ENCODE data around the gene TIAL1. TPM values are rescaled to one million over a fixed set of nuclear protein-coding genes. Genes with fewer than 3 reads are reported as not detected.

Gene TIAL1
- total RNA-seq, 2 donors from 2014 or later = 68.7 to 74.3 TPM

DNA sequence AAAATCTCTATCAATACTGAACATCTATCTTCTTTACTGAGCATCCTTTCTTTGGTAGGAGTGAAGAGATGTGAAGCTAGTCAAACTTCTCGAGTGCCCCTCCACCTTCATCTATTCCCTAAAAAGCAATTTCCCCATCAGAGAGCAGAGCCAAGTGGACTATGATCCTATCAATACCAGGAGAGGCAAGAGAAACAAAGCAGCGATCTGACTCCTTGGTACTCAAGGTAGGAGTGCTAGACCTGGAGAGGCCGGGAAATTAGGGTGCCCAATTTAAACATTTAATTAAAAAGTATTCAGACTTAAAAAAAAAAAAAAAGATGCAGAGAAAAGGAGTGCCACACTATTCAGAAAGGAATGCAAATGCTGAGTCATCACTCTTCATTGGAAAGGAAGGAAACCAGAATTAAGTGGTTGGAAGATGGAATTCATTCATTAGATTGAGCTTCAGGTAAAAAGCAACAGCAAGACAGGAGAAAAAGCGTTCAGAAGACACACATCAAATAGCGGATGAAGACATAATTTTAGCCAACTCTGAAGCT, 1.6 kb downstream of the TIAL1 start:
- H3K9me3 ChIP-seq = no peaks in the 10 kb centered on the region
- intact Hi-C loops (cut with DNase I) = loop anchor here (5.0 kb wide), 2 partner anchors 57 to 277 kb away; partner anchors contain the start of genes BAG3 and MCMBP
- peaks cover 7% of the 10 kb centered on the region for H3K4me1 ChIP-seq (replicated peaks)
- H3K27me3 ChIP-seq (replicated peaks; ENCODE audit: insufficient read depth) = no peaks in the 10 kb centered on the region
- H3K36me3 ChIP-seq = no peaks in the 10 kb centered on the region
- DNase-seq (ENCODE audit: low spot score) = no peak
- TF ChIP-seq, protein P1, sequence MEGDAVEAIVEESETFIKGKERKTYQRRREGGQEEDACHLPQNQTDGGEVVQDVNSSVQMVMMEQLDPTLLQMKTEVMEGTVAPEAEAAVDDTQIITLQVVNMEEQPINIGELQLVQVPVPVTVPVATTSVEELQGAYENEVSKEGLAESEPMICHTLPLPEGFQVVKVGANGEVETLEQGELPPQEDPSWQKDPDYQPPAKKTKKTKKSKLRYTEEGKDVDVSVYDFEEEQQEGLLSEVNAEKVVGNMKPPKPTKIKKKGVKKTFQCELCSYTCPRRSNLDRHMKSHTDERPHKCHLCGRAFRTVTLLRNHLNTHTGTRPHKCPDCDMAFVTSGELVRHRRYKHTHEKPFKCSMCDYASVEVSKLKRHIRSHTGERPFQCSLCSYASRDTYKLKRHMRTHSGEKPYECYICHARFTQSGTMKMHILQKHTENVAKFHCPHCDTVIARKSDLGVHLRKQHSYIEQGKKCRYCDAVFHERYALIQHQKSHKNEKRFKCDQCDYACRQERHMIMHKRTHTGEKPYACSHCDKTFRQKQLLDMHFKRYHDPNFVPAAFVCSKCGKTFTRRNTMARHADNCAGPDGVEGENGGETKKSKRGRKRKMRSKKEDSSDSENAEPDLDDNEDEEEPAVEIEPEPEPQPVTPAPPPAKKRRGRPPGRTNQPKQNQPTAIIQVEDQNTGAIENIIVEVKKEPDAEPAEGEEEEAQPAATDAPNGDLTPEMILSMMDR (IDR thresholded peaks at IDR 0.05) = no peak
- TF ChIP-seq POLR2A (IDR thresholded peaks at IDR 0.05) (no peak), POLR2AphosphoS5 (IDR thresholded peaks at IDR 0.05) (no peak)
- H3K4me3 ChIP-seq = peak overlapping the region; percentile 77 to 93
- WGBS = 19% methylated on average over 5 of the region's 5 CpGs
- peak overlapping the region in 1 of 2 donors; percentile 99 for H3K27ac ChIP-seq

DNA sequence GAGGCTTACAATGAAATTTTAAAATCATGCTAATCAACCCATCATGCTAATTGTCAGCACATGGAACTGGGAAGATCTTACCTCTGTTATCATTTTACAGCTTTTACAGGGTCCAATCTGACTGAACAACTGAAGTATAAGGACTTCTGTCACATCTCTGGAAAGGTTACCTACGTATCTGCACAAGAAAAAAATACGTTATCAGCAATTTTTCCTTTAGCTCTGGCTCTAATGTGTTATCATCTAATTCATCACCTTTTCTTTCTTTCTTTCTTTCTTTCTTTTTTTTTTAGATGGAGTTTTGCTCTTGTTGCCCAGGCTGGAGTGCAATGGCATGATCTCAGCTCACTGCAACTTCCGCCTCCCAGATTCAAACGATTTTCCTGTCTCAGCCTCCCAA, 8.7 kb downstream of the TIAL1 start:
- TF ChIP-seq POLR2A (IDR thresholded peaks at IDR 0.05) (no peak), POLR2AphosphoS5 (IDR thresholded peaks at IDR 0.05) (no peak)
- TF ChIP-seq, protein P1 (IDR thresholded peaks at IDR 0.05) = no peak
- Histone ChIP-seq H3K36me3 (no peaks in the 10 kb centered on the region), H3K9me3 (no peaks in the 10 kb centered on the region), H3K4me1 (replicated peaks) (no peaks in the 10 kb centered on the region), H3K27me3 (replicated peaks; ENCODE audit: insufficient read depth) (no peaks in the 10 kb centered on the region), H3K27ac (no peak overlapping the region), H3K4me3 (no peak overlapping the region)
- WGBS = 93% methylated on average over 4 of the region's 4 CpGs
- intact Hi-C loops (cut with DNase I) = no loop called here
- DNase-seq (ENCODE audit: low spot score) = no peak

DNA sequence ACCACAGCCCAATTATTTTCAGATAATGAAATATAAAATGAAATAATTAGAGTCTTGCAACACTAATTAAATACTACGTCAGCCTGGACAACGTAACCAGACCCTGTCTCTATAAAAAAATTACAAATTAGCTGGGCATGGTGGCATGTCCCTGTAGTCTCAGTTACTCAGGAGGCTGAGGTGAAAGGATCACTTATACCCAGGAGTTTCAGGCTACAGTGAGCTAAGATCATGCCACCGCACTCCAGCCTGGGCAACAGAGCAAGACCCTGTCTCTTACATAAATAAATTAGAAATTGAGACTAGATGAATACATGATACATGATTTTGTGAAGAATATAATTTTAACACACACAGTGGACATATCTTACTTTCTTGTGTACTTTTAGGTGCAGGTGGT, 18.4 kb downstream of the TIAL1 start:
- TF ChIP-seq, protein P1 (IDR thresholded peaks at IDR 0.05) = no peak
- TF ChIP-seq POLR2A (IDR thresholded peaks at IDR 0.05) = no peak
- TF ChIP-seq POLR2AphosphoS5 (IDR thresholded peaks at IDR 0.05) = no peak

DNA sequence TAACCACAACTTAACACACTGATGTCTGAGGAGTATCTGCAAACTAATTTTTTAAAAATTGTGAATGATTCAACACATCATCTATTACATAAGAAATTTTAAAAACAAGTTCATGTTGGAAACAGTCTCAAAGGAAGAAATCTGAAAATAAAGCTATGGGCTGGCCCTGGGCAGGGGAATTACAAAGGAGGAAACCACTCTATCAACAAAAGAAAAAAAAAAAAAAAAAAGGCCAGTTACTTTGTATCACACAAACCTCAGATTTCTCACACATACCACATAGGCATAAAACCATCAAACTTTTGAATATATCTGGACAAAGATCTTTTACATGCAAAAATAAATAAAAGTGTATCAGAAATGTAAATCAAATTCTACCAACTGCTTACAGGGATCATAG, 20.8 kb downstream of the TIAL1 start:
- TF ChIP-seq POLR2AphosphoS5 (IDR thresholded peaks at IDR 0.05) (no peak), POLR2A (IDR thresholded peaks at IDR 0.05) (no peak)
- TF ChIP-seq, protein P1 (IDR thresholded peaks at IDR 0.05) = no peak
- H3K36me3 ChIP-seq = no peaks in the 10 kb centered on the region
- intact Hi-C loops (cut with DNase I) = no loop called here
- H3K4me1 ChIP-seq (replicated peaks) = no peaks in the 10 kb centered on the region
- H3K9me3 ChIP-seq = no peaks in the 10 kb centered on the region
- H3K4me3 ChIP-seq = no peak overlapping the region
- H3K27me3 ChIP-seq (replicated peaks; ENCODE audit: insufficient read depth) = no peaks in the 10 kb centered on the region
- no peak for DNase-seq (ENCODE audit: low spot score)
- no peak overlapping the region for H3K27ac ChIP-seq

More for the DNA sequence above, 18.4 kb downstream of the TIAL1 start:
- DNase-seq (ENCODE audit: low spot score) = no peak
- Histone ChIP-seq H3K4me3 (no peak overlapping the region), H3K4me1 (replicated peaks) (no peaks in the 10 kb centered on the region), H3K36me3 (no peaks in the 10 kb centered on the region), H3K27me3 (replicated peaks; ENCODE audit: insufficient read depth) (no peaks in the 10 kb centered on the region), H3K27ac (no peak overlapping the region), H3K9me3 (no peaks in the 10 kb centered on the region)
- WGBS = 96% methylated on average over 3 of the region's 3 CpGs
- intact Hi-C loops (cut with DNase I) = no loop called here

DNA sequence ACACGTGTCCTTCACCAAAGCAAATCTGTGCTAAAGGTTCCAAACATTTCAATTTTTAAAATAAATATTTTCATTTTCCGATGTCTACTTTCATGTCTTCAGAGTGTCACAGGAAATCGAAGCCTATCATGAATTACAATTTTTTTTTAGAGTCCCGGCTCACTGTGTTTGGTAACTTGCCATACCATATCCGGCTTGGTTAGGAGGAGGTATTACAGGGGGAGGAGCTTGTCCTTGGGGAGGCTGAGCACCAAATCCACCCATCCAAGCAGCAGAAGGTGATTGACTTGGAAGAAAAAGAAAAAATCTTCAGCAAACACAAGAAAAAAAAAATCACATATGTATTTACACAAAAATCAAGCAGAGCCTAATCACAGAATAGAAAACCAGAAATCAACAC, 21.3 kb downstream of the TIAL1 start:
- DNase-seq (ENCODE audit: low spot score) = no peak
- no peaks in the 10 kb centered on the region for H3K9me3 ChIP-seq
- intact Hi-C loops (cut with DNase I) = no loop called here
- H3K36me3 ChIP-seq = no peaks in the 10 kb centered on the region
- 59% methylated on average over 5 of the region's 5 CpGs for WGBS
- no peaks in the 10 kb centered on the region for H3K4me1 ChIP-seq (replicated peaks)
- no peak overlapping the region for H3K27ac ChIP-seq
- no peak for TF ChIP-seq POLR2A (IDR thresholded peaks at IDR 0.05)
- TF ChIP-seq, protein P1 (IDR thresholded peaks at IDR 0.05) = no peak
- no peak for TF ChIP-seq POLR2AphosphoS5 (IDR thresholded peaks at IDR 0.05)
- no peak overlapping the region for H3K4me3 ChIP-seq
- H3K27me3 ChIP-seq (replicated peaks; ENCODE audit: insufficient read depth) = no peaks in the 10 kb centered on the region
